ES-I3 (cell line): ENCODE measurements around the gene SPAG7.
"Not testable (repeated sequence)": the region's sequence is repeated elsewhere in the genome, so short reads cannot be mapped to it uniquely, and the experiment has no call there.

ENCODE experiments used
- H3K36me3 ChIP-seq: 2 replicates; pipeline ENCODE4 v1.6.1; 2013; ENCODE audit warnings: mild to moderate bottlenecking, low read length, control low read depth, moderate library complexity; ENCODE audit not compliant: insufficient read depth
- H3K4me1 ChIP-seq: 2 replicates; pipeline ENCODE4 v1.6.1; 2013; ENCODE audit warnings: mild to moderate bottlenecking, control low read depth, low read length; ENCODE audit not compliant: insufficient read depth
- H3K9ac ChIP-seq: 2 replicates; pipeline ENCODE4 v1.6.1; 2013; ENCODE audit warnings: low read depth, mild to moderate bottlenecking, low read length, moderate library complexity
- H3K9me3 ChIP-seq: 2 replicates; pipeline ENCODE4 v1.6.1; 2013; ENCODE audit warnings: mild to moderate bottlenecking, low read length, moderate library complexity; ENCODE audit not compliant: control insufficient read depth, insufficient read depth

The SPAG7 gene

DNA sequence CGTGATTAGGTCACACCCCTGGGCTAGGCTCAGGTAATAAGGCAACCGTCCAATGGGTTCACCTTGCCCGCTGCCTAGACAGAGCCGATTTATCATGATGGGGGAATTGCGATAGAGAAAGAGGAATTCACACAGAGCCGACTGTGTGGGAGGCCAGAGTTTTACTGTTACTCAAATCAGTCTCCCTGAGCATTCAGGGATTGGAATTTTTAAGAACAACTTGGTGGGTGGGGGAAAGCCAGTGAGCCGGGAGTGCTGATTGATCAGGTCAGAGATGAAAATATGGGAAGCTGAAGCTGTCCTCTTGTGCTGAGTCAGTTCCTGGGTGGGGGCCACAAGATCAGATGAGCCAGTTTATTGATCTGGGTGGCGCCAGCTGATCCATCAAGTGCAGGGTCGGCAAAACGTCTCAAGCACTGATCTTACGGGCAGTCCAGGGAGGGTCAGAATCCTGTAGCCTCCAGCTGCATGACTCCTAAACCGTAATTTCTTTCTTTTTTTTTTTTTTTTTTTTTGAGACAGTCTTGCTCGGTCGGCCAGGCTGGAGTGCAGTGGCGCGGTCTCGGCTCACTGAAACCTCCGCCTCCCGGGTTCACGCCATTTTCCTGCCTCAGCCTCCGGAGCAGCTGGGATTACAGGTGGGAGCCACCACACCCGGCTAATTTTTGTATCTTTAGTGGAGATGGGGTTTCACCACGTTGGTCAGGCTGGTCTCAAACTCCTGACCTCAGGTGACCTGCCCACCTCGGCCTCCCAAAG, 40.9 kb downstream of the SPAG7 start:
- H3K9ac ChIP-seq = not testable (repeated sequence)

DNA sequence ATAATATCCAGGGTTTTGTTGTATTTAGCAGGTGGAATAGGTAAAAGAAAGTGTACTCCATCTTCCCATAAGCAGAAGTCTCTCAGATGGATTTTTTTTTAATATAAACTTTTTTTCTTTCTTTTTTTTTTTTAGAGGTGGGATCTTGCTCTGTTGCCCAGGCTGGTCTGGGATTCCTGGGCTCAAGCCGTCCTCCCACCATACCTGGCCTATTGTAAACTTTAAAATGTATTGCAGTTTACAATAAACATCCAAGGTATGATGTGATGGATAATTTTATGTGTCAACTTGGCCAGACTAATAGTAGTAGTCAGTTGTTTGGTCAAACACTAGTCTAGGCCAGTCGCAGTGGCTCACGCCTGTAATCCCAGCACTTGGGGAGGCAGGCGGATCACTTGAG, 46.3 kb downstream of the SPAG7 start:
- Histone ChIP-seq H3K9ac (no peak overlapping the region), H3K36me3 (no peaks in the 10 kb centered on the region), H3K4me1 (peaks cover 8% of the 10 kb centered on the region), H3K9me3 (no peaks in the 10 kb centered on the region)

More for the DNA sequence above, 40.9 kb downstream of the SPAG7 start:
- not testable (repeated sequence) for H3K36me3 ChIP-seq, H3K9me3 ChIP-seq, H3K4me1 ChIP-seq

DNA sequence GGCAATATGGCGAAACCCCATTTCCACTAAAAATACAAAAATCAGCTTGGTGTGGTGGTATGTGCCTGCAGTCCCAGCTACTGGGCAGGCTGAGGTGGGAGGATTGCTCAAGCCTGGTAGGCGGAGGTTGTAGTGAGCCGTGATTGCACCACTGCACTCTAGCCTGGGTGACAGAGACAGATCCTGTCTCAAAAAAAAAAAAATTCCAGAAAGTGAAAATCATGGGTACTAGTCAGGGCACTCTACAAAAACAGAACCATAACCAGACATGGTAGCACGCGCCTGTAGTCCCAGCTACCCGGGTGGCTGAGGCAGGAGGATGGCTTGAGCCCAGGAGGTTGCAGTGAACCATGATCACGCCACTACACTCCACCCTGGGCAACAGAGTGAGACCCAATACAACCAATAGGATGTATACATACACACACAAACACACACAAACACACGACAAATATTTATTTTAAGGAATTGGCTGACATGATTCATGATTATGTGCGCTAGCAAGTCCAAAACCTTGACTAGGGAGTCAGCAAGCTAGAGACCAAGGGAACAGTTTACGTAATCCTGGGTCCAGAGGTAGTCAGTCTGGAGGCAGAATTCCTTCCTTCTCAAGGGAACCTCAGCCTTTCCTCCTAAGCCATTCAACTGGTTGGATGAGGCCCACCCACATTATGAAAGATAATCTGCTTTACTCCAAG, 47.1 kb downstream of the SPAG7 start:
- H3K4me1 ChIP-seq = peaks cover 8% of the 10 kb centered on the region
- H3K36me3 ChIP-seq = no peaks in the 10 kb centered on the region
- no peak overlapping the region for H3K9ac ChIP-seq
- no peaks in the 10 kb centered on the region for H3K9me3 ChIP-seq

DNA sequence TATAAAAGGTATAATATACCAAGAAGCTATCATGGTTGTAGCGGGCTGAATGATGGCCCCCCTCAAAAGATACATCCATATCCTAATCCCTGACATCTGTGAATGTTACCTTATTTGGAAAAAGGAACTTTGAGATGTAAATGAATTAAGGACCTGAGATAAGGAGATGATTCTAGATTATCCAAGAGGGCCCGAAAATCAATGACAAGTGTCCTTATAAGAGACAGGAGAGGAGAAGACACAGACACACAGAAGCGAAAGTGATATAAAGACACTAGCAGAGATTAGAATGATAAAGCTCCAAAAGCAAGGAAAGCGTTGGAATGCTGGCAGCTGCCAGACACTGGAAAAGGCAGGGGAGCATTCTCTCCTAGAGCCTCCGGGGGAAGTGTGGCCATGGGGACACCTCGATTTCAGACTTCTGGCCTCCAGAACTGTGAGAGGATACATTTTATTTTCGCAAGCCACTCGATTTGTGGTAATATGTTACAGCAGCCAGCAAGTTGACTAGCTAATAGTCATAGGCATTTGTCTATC, 48.0 kb downstream of the SPAG7 start:
- no peak overlapping the region for H3K9ac ChIP-seq
- H3K4me1 ChIP-seq = peaks cover 8% of the 10 kb centered on the region
- H3K36me3 ChIP-seq = no peaks in the 10 kb centered on the region
- no peaks in the 10 kb centered on the region for H3K9me3 ChIP-seq

DNA sequence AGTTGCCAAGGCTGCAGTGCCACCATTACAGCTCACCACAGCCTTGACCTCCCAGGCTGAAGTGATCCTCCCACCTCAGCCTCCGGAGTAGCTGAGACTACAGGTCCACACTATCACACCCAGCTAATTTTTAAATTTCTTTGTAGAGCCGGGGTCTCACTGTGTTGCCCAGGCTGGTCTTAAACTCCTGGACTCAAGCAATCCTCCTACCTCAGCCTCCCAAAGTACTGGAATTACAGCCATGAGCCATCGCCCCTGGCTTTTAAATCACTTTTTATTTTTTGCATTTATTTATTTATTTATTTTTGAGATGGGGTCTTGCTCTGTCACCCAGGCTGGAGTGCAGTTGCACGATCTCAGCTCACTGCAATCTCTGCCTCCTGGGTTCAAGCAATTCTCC, 53.1 kb downstream of the SPAG7 start:
- not testable (repeated sequence) for H3K36me3 ChIP-seq, H3K4me1 ChIP-seq, H3K9me3 ChIP-seq, H3K9ac ChIP-seq

DNA sequence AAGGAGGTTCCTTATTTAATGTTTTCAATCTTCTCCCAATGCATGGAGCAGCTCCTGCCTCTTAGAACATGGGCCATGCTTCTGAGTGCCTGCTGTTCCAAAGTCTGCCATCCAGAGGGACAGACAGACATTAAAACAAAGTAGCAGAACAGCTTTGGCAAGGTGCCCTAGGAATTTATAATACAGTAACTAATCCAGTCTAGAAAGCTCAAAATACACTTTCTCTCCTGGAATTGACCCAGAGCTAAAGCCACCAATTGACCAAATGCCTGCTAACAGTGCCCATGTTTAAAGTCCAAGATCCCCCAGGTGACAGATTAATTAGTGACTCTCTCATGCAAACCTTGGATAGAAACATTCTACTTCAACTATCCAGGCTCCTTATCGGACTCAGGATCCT, 53.6 kb downstream of the SPAG7 start:
- no peak overlapping the region for H3K9ac ChIP-seq
- no peaks in the 10 kb centered on the region for H3K36me3 ChIP-seq
- peaks cover 5% of the 10 kb centered on the region; the same call in 1 of the 2 replicates for H3K4me1 ChIP-seq
- H3K9me3 ChIP-seq = no peaks in the 10 kb centered on the region
